ENCODE measurements around the gene ICOSLG.
"Not testable (repeated sequence)": the region's sequence is repeated elsewhere in the genome, so short reads cannot be mapped to it uniquely, and the experiment has no call there.

DNA sequence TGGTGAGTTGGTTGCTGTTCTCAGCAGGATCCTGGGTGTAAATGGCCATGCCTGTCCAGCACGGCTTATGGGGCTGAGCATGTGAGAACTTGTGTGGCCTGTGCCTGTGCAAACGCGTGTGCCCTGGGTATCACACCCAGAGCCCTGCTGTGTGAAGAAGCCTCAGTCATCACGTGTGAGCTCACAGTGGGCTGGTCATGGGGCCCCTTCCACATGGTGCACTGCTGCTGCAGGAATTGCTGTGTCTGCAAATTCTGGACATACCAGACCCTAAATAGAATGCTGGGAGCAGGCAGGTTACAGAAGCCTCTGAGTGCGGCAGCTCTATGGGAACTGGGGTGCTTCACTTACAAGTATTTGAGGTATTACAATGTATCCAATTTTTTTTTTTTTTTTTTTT, 17.4 kb downstream of the ICOSLG start:
- TF ChIP-seq, protein P1, sequence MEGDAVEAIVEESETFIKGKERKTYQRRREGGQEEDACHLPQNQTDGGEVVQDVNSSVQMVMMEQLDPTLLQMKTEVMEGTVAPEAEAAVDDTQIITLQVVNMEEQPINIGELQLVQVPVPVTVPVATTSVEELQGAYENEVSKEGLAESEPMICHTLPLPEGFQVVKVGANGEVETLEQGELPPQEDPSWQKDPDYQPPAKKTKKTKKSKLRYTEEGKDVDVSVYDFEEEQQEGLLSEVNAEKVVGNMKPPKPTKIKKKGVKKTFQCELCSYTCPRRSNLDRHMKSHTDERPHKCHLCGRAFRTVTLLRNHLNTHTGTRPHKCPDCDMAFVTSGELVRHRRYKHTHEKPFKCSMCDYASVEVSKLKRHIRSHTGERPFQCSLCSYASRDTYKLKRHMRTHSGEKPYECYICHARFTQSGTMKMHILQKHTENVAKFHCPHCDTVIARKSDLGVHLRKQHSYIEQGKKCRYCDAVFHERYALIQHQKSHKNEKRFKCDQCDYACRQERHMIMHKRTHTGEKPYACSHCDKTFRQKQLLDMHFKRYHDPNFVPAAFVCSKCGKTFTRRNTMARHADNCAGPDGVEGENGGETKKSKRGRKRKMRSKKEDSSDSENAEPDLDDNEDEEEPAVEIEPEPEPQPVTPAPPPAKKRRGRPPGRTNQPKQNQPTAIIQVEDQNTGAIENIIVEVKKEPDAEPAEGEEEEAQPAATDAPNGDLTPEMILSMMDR (IDR thresholded peaks at IDR 0.05; ENCODE audit: insufficient read depth, low read length, poor library complexity, severe bottlenecking): not testable (repeated sequence)
- not testable (repeated sequence) for TF ChIP-seq EZH2phosphoT487 (conservative IDR thresholded peaks at IDR 0.05; ENCODE audit: low read length)
